ENCODE data around the gene GUSB. TPM values are rescaled to one million over a fixed set of nuclear protein-coding genes. Genes with fewer than 3 reads are reported as not detected.
"Not testable (repeated sequence)": the region's sequence is repeated elsewhere in the genome, so short reads cannot be mapped to it uniquely, and the experiment has no call there.

GUSB gene
- total RNA-seq, 6 experiments from 2014 or later: 17.5 to 29.1 (median 27.4) TPM

DNA sequence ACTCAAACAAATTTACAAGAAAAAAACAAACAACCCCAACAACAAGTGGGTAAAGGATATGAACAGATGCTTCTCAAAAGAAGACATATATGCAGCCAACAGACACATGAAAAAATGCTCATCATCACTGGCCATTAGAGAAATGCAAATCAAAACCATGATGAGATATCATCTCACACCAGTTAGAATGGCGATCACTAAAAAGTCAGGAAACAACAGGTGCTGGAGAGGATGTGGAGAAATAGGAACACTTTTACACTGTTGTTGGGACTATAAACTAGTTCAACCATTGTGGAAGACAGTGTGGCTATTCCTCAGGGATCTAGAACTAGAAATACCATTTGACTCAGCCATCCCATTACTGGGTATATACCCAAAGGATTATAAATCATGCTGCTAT, 13.0 kb upstream of the GUSB start:
- DNase-seq; H3K27ac Mint-ChIP-seq; H3K9me3 Mint-ChIP-seq; H3K4me1 Mint-ChIP-seq (ENCODE audit: low read depth); H3K4me3 Mint-ChIP-seq; H3K36me3 Mint-ChIP-seq (ENCODE audit: low read depth); H3K27me3 Mint-ChIP-seq (ENCODE audit: insufficient read depth): not testable (repeated sequence)

GRCh38 chr7:65992526-65992925, 10.5 kb upstream of the GUSB start:
- no peak for DNase-seq
- H3K27ac Mint-ChIP-seq: no peak overlapping the region
- TF ChIP-seq CTCF (IDR thresholded peaks at IDR 0.05): no peak
- peaks cover 4% of the 10 kb centered on the region; the same call in 1 of the 2 replicates for H3K27me3 Mint-ChIP-seq (ENCODE audit: insufficient read depth)
- no peak overlapping the region for H3K4me3 Mint-ChIP-seq
- H3K9me3 Mint-ChIP-seq: no peaks in the 10 kb centered on the region
- H3K4me1 Mint-ChIP-seq (ENCODE audit: low read depth): no peaks in the 10 kb centered on the region
- H3K36me3 Mint-ChIP-seq (ENCODE audit: low read depth): no peaks in the 10 kb centered on the region

DNA sequence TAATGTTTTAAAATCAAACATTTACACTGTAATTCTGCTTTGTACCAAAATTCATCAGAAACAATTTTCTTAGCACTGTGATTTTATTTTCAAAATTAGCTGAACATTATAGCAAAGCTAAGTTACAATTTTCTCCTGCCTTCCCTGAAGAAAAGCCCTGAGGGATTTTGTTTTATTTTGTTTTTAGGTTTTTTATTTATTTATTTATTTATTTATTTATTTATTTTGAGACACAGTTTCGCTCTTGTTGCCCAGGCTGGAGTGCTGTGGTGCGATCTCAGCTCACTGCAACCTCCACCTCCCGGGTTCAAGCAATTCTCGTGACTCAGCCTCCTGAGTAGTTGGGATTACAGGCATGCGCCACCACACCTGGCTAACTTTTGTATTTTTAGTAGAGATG, 9.8 kb upstream of the GUSB start:
- H3K4me3 Mint-ChIP-seq, H3K27ac Mint-ChIP-seq: not testable (repeated sequence)

DNA sequence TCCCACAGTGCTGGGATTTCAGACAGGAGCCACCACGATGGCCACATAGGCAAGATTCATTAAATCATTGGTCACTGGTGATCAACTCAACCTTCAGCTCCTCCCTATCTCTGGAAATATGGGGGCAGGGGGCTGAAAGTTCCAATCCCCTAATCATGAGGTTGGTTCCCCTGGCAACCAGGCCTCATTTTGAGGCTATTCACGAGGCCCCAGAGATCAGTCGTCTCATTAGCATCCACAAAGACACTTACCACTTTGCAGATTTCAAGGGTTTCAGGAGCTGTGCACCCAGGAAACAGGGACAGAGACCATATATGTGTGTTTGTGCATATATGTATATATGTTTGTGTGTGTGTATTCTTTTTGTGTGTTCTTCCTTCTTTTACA, 7.7 kb upstream of the GUSB start:
- Mint-ChIP-seq H3K36me3 (ENCODE audit: low read depth) (no peaks in the 10 kb centered on the region), H3K27ac (no peak overlapping the region), H3K4me3 (no peak overlapping the region), H3K4me1 (ENCODE audit: low read depth) (no peaks in the 10 kb centered on the region), H3K27me3 (ENCODE audit: insufficient read depth) (peaks cover 4% of the 10 kb centered on the region; the same call in 1 of the 2 replicates), H3K9me3 (no peaks in the 10 kb centered on the region)
- DNase-seq: no peak
- TF ChIP-seq CTCF (IDR thresholded peaks at IDR 0.05): no peak

More for the DNA sequence above, 9.8 kb upstream of the GUSB start:
- DNase-seq; H3K27me3 Mint-ChIP-seq (ENCODE audit: insufficient read depth); H3K36me3 Mint-ChIP-seq (ENCODE audit: low read depth); H3K9me3 Mint-ChIP-seq; H3K4me1 Mint-ChIP-seq (ENCODE audit: low read depth): not testable (repeated sequence)

- H3K9me3 Mint-ChIP-seq; H3K36me3 Mint-ChIP-seq (ENCODE audit: low read depth); H3K27ac Mint-ChIP-seq; H3K4me3 Mint-ChIP-seq; H3K4me1 Mint-ChIP-seq (ENCODE audit: low read depth); H3K27me3 Mint-ChIP-seq (ENCODE audit: insufficient read depth); DNase-seq: not testable (repeated sequence)
Measured at GRCh38 chr7:65988503-65988902, 6.5 kb upstream of the GUSB start.

GRCh38 chr7:65988084-65988483, 6.1 kb upstream of the GUSB start:
- Mint-ChIP-seq H3K27ac (no peak overlapping the region), H3K27me3 (ENCODE audit: insufficient read depth) (peaks cover 4% of the 10 kb centered on the region; the same call in 1 of the 2 replicates), H3K9me3 (no peaks in the 10 kb centered on the region), H3K4me3 (no peak overlapping the region), H3K4me1 (ENCODE audit: low read depth) (0 out of 2 replicates have a peak, but pooled peaks cover 6% of the 10 kb centered on the region), H3K36me3 (ENCODE audit: low read depth) (no peaks in the 10 kb centered on the region)
- DNase-seq: no peak
- no peak for TF ChIP-seq CTCF (IDR thresholded peaks at IDR 0.05)

DNA sequence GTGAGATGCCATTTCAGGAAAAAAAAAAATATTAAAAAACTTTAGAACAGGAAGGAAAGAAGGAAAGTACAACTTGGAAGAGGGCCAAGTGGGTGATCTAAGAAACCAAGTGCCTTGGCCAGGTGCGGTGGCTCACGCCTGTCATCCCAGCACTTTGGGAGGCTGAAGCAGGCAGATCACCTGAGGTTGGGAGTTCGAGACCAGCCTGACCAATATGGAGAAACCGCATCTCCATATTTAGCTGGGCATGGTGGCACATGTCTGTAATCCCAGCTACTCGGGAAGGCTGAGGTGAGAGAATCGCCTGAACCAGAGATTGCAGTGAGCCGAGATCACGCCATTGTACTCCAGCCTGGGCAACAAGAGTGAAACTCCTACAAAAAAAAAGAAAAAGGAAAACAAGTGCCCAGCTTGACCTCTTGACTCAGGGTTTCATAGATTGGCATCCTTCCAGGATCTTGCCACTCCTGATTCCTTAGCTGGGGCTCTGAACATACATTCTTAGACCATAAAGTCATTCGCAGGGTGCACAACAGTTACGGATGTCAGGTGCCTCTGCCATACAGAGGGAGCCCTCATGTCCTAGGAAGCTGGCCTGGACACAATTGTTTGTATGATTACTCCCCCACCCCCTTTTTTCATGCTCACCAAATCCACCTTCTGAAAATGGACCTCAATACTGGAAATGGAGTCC, 2.1 kb upstream of the GUSB start:
- no peak for DNase-seq
- Mint-ChIP-seq H3K4me3 (no peak overlapping the region), H3K36me3 (ENCODE audit: low read depth) (0 out of 2 replicates have a peak, but pooled peaks cover 5% of the 10 kb centered on the region), H3K27me3 (ENCODE audit: insufficient read depth) (no peaks in the 10 kb centered on the region), H3K9me3 (no peaks in the 10 kb centered on the region), H3K4me1 (ENCODE audit: low read depth) (peaks cover 15% of the 10 kb centered on the region), H3K27ac (no peak overlapping the region)
- TF ChIP-seq CTCF (IDR thresholded peaks at IDR 0.05): no peak
